Transverse colon (tissue), 4 donors: ENCODE results near the gene TARP.
A peak's percentile ranks its signal among the peaks of the same experiment; 100 is the strongest.

Experiments used
- DNase-seq: peaks from one replicate; pipeline ENCODE4 v3.0.0-alpha.2; 2019
- H3K27ac ChIP-seq, 4 donors: fragments of 200-600 bp; sonication (generic); 2 replicates each; pipeline ENCODE4 v1.5.1; 2016 to 2018; ENCODE audit warnings: inconsistent platforms in 4 of 4
- H3K27me3 ChIP-seq: fragments of 200-600 bp; sonication (generic); 2 replicates; pipeline ENCODE4 v1.5.1; 2017; ENCODE audit warnings: inconsistent platforms
- H3K36me3 ChIP-seq, 4 donors: fragments of 200-600 bp; sonication (generic); 2 replicates each; pipeline ENCODE4 v1.5.1; 2017 to 2019; ENCODE audit warnings: inconsistent platforms in 4 of 4
- H3K4me1 ChIP-seq, 4 donors: fragments of 200-600 bp; sonication (generic); 2 replicates each; pipeline ENCODE4 v1.5.1; 2017 to 2020; ENCODE audit warnings: inconsistent platforms in 4 of 4
- H3K4me3 ChIP-seq, 4 donors: fragments of 200-600 bp; sonication (generic); 1 replicate in 1 of 4; 2 replicates in 3 of 4; pipeline versions ENCODE4 v1.5.1 to v1.6.1; 2017 to 2019; ENCODE audit warnings: inconsistent platforms in 4 of 4
- H3K9me3 ChIP-seq, 2 donors: fragments of 200-600 bp; sonication (generic); 2 replicates each; pipeline ENCODE4 v1.5.1; 2017 to 2019; ENCODE audit warnings: inconsistent platforms in 2 of 2
- EP300 ChIP-seq: sonication (generic); formaldehyde crosslinking; IDR thresholded peaks from one replicate; pipeline ENCODE4 v1.6.1; 2017; ENCODE audit warnings: antibody characterized with exemption, low read depth
- POLR2A ChIP-seq: fragments of 450-650 bp; IDR thresholded peaks from one replicate; pipeline ENCODE4 v1.6.1; 2016; ENCODE audit warnings: antibody characterized with exemption, mild to moderate bottlenecking, moderate library complexity
- POLR2AphosphoS5 ChIP-seq, 3 donors: sonication (generic); formaldehyde crosslinking; IDR thresholded peaks; one replicate each; pipeline ENCODE4 v1.6.1; 2016; ENCODE audit warnings: antibody characterized with exemption in 3 of 3
- WGBS, 2 donors: methylation state at CpG; one replicate each; pipeline ENCODE4 v1.1.5; 2018; ENCODE audit warnings: low coverage in 1 of 2; 5-methylcytosine and 5-hydroxymethylcytosine counted together
- in situ Hi-C, 4 donors: fragments of 200-750 bp; cut with MboI; loops; one replicate each; pipeline versions ENCODE4 v1.15.0 to v1.15.1; 2017; ENCODE audit warnings: low sequenced_read_pairs in 3 of 4, low pct_ligation_motif_present in 1 of 4, low pct_unique_long_range_greater_than_20kb in 1 of 4
- intact Hi-C: fragments of 100-400 bp; cut with DNase I; formaldehyde crosslinking; loops from one replicate; pipeline ENCODE4 v1.15.1; 2023; ENCODE audit warnings: low total_unique reads
- TF ChIP-seq, protein P1 (sequence below), 5 experiments: fragments of 200-600 bp in 3 of 5; fragments of 450-650 bp in 2 of 5; sonication (generic) in 3 of 5; IDR thresholded peaks; 1 replicate in 2 of 5; 2 replicates in 3 of 5; pipeline ENCODE4 v1.5.1; 2016 to 2017; ENCODE audit warnings: antibody characterized with exemption in 5 of 5, inconsistent platforms in 3 of 5, mild to moderate bottlenecking in 2 of 5, moderate library complexity in 1 of 5

TARP gene

DNA sequence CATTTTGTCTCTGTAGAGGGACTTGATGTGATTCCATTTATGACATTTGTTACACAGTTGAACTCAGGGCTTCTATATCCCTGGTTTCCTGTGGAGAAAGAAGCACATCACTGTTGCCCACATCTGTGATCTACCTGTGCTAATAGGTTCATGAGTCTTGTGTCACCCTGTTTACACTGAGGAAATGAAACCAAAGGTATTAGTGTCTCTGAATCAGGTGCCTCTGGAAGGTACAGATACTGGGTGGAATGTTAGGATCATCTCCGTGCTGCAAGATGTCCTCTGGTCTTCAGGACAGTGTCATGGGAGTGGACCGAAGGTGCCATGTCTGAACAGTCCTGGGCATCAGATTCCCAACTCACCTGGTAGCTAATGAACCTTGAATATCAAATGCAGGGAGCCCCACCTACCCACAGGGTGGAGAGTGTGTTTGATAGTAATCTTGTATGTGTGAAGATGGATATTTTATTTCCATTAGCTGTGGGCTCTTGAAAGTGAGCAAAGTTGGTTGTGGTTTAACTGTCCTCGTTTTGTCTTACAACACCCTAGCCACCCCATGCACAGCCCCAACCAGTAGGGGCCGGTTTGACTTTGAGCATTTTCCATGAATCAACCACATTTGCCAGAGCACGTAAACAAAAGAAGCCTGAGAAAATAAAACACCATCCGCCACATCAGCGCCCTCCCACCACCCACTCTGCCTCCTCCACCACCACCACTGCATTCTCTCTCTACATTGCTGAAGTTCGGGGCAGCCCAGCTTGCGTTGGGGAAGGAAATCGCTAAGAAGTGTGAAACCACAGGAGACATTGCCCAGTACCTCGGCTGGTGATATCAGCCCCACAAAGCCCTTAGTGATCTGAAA is 40.7 kb downstream of the TARP start:
- H3K36me3 ChIP-seq = peaks cover 0 to 17% (median 5%) of the 10 kb centered on the region in 4 donors
- intact Hi-C loops = no loop called here
- H3K4me1 ChIP-seq = no peaks in the 10 kb centered on the region
- H3K27ac ChIP-seq = peak overlapping the region in 3 of 4 donors; percentile 1 to 33 (median 20)
- DNase-seq = peak; percentile 52
- TF ChIP-seq EP300 (no peak), POLR2AphosphoS5 (IDR thresholded peaks at IDR 0.05) (no peak), POLR2A (no peak)
- TF ChIP-seq, protein P1, sequence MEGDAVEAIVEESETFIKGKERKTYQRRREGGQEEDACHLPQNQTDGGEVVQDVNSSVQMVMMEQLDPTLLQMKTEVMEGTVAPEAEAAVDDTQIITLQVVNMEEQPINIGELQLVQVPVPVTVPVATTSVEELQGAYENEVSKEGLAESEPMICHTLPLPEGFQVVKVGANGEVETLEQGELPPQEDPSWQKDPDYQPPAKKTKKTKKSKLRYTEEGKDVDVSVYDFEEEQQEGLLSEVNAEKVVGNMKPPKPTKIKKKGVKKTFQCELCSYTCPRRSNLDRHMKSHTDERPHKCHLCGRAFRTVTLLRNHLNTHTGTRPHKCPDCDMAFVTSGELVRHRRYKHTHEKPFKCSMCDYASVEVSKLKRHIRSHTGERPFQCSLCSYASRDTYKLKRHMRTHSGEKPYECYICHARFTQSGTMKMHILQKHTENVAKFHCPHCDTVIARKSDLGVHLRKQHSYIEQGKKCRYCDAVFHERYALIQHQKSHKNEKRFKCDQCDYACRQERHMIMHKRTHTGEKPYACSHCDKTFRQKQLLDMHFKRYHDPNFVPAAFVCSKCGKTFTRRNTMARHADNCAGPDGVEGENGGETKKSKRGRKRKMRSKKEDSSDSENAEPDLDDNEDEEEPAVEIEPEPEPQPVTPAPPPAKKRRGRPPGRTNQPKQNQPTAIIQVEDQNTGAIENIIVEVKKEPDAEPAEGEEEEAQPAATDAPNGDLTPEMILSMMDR (IDR thresholded peaks at IDR 0.05) = no peak
- in situ Hi-C loops = no loop called here
- no peaks in the 10 kb centered on the region for H3K27me3 ChIP-seq
- H3K9me3 ChIP-seq = no peaks in the 10 kb centered on the region
- WGBS, 2 donors = 73% methylated on average over 11 of the region's 11 CpGs; no CpG with 5 or more reads in 1 of the 2 donors
- no peak overlapping the region for H3K4me3 ChIP-seq

DNA sequence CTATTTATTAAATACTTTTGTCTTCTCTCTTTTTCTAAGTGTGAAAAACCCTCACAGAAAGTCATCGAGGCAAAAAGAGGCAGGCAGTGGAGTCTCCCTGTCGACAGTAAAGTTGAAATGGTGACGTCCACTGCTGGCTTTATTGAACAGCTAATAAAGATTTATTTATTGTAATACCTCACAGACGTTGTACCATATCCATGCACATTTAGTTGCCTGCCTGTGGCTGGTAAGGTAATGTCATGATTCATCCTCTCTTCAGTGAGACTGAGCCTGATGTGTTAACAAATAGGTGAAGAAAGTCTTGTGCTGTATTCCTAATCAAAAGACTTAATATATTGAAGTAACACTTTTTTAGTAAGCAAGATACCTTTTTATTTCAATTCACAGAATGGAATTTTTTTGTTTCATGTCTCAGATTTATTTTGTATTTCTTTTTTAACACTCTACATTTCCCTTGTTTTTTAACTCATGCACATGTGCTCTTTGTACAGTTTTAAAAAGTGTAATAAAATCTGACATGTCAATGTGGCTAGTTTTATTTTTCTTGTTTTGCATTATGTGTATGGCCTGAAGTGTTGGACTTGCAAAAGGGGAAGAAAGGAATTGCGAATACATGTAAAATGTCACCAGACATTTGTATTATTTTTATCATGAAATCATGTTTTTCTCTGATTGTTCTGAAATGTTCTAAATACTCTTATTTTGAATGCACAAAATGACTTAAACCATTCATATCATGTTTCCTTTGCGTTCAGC is 43.4 kb downstream of the TARP start:
- Histone ChIP-seq H3K9me3 (no peaks in the 10 kb centered on the region), H3K4me3 (no peak overlapping the region), H3K27ac (no peak overlapping the region), H3K4me1 (no peaks in the 10 kb centered on the region), H3K36me3 (peaks cover 0 to 17% (median 5%) of the 10 kb centered on the region in 4 donors), H3K27me3 (no peaks in the 10 kb centered on the region)
- intact Hi-C loops (no loop called here), in situ Hi-C loops (loop anchor here in 1 of 4 donors (10.0 kb wide), 1 partner anchor 315 kb away; the partner anchor contains the start of gene SFRP4)
- DNase-seq = no peak
- TF ChIP-seq EP300 (no peak), POLR2A (no peak), POLR2AphosphoS5 (IDR thresholded peaks at IDR 0.05) (no peak)
- TF ChIP-seq, protein P1 (IDR thresholded peaks at IDR 0.05) = no peak
- WGBS, 2 donors = 85 to 90% methylated on average over 6 of the region's 6 CpGs

DNA sequence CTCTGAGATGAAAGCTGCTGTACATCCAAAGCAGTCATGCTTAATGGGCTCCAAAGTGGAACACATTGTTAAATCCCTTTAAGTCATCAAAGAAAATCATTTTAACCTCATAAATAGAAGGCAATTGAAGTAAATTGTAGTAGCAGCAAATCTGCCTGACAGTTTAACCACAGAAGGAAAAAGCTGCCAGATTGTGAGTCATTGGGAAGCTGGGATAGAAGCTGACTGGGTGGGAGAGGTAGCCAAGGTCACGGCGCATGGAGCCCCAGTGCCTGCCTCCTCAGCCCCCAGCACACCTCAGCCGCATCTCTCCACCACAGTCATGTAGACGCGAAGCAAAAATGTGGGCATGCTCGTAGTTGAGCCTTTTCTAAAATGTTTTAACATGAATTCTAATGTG is 44.0 kb downstream of the TARP start:
- intact Hi-C loops = no loop called here

More for the DNA sequence above, 44.0 kb downstream of the TARP start:
- WGBS, 2 donors = 93 to 94% methylated on average over 3 to 6 of the region's 6 CpGs
- Histone ChIP-seq H3K27me3 (no peaks in the 10 kb centered on the region), H3K4me3 (no peak overlapping the region), H3K9me3 (no peaks in the 10 kb centered on the region), H3K36me3 (peaks cover 0 to 22% (median 5%) of the 10 kb centered on the region in 4 donors), H3K4me1 (no peaks in the 10 kb centered on the region), H3K27ac (no peak overlapping the region)
- no peak for DNase-seq
- no peak for TF ChIP-seq EP300
- TF ChIP-seq, protein P1 (IDR thresholded peaks at IDR 0.05) = no peak
- no peak for TF ChIP-seq POLR2A
- no peak for TF ChIP-seq POLR2AphosphoS5 (IDR thresholded peaks at IDR 0.05)
- in situ Hi-C loops = loop anchor here in 1 of 4 donors (10.0 kb wide), 1 partner anchor 315 kb away; the partner anchor contains the start of gene SFRP4
